ENCODE measurements around the gene QTRT2. TPM values are rescaled to one million over a fixed set of nuclear protein-coding genes. Genes with fewer than 3 reads are reported as not detected.

Gene QTRT2
- total RNA-seq, 2 donors from 2014 or later: 21.4 to 48.5 TPM

GRCh38 chr3:114133947-114134346 is 77.4 kb downstream of the QTRT2 start:
- Histone ChIP-seq H3K27ac (no peak overlapping the region), H3K9me3 (no peaks in the 10 kb centered on the region), H3K4me3 (no peak overlapping the region), H3K36me3 (no peaks in the 10 kb centered on the region), H3K4me1 (ENCODE audit: control insufficient read depth in 1 of 2, low read depth in 2 of 2) (no peaks in the 10 kb centered on the region), H3K27me3 (replicated peaks; ENCODE audit: insufficient read depth) (no peaks in the 10 kb centered on the region)
- DNase-seq (ENCODE audit: low spot score): no peak
- no peak for TF ChIP-seq CTCF (IDR thresholded peaks at IDR 0.05)
- ATAC-seq (ENCODE audit: insufficient number of reproducible peaks, low FRiP score, low read depth): no peak

Other genes starting within 250 kb of the QTRT2 start
- gene GRAMD1C, start 217.9 kb upstream of the QTRT2 start, total RNA-seq: 10 to 100 TPM in 1 of 2 donors, 1 to 10 TPM in 1; 1.5 to 10.7 TPM
- gene ZDHHC23, start 108.7 kb upstream of the QTRT2 start, total RNA-seq: 10 to 100 TPM in 1 of 2 donors, 1 to 10 TPM in 1; 6.3 to 13.1 TPM
- gene CCDC191, start 211 bp upstream of the QTRT2 start, total RNA-seq: 1 to 10 TPM; 2.3 to 3.4 TPM
- gene DRD3, start 122.3 kb downstream of the QTRT2 start, total RNA-seq: not detected
- gene ZNF80, start 180.8 kb downstream of the QTRT2 start, total RNA-seq: not detected
- gene TIGIT, start 237.3 kb downstream of the QTRT2 start, total RNA-seq: under 1 TPM; 0.14 to 0.21 TPM